ENCODE data around the gene C1orf94. TPM values are rescaled to one million over a fixed set of nuclear protein-coding genes. Genes with fewer than 3 reads are reported as not detected.

Gene C1orf94
- total RNA-seq, 4 donors from 2014 or later: not detected

- intact Hi-C loops (cut with DNase I; ENCODE audit: low total_unique reads) (no loop called here), in situ Hi-C loops (cut with MboI; ENCODE audit: low pct_ligation_motif_present in 1 of 4, low pct_unique_long_range_greater_than_20kb in 1 of 4, low sequenced_read_pairs in 3 of 4) (no loop called here)
- no peaks in the 10 kb centered on the region for H3K9me3 ChIP-seq
- no peak overlapping the region for H3K4me3 ChIP-seq
- TF ChIP-seq EP300 (IDR thresholded peaks at IDR 0.05; ENCODE audit: low read depth) (no peak), CTCF (IDR thresholded peaks at IDR 0.05) (no peak), POLR2A (IDR thresholded peaks at IDR 0.05) (no peak), POLR2AphosphoS5 (IDR thresholded peaks at IDR 0.05) (no peak)
- no peak for DNase-seq
- no peak overlapping the region for H3K27ac ChIP-seq
- H3K27me3 ChIP-seq: peaks cover 15% of the 10 kb centered on the region
- WGBS, 2 donors (ENCODE audit: low coverage in 1 of 2): 82 to 85% methylated on average over 3 to 16 of the region's 16 CpGs
- H3K36me3 ChIP-seq: no peaks in the 10 kb centered on the region
- no peaks in the 10 kb centered on the region for H3K4me1 ChIP-seq
Measured at GRCh38 chr1:34262023-34262853, 85.5 kb downstream of the C1orf94 start.

- H3K9me3 ChIP-seq: no peaks in the 10 kb centered on the region
- H3K27ac ChIP-seq: no peak overlapping the region
- no peaks in the 10 kb centered on the region for H3K4me1 ChIP-seq
- peaks cover 16% of the 10 kb centered on the region for H3K27me3 ChIP-seq
- no peaks in the 10 kb centered on the region for H3K36me3 ChIP-seq
- 68 to 89% methylated on average over 3 to 7 of the region's 7 CpGs for WGBS, 2 donors (ENCODE audit: low coverage in 1 of 2)
- DNase-seq: no peak
- intact Hi-C loops (cut with DNase I; ENCODE audit: low total_unique reads) (no loop called here), in situ Hi-C loops (cut with MboI; ENCODE audit: low pct_ligation_motif_present in 1 of 4, low pct_unique_long_range_greater_than_20kb in 1 of 4, low sequenced_read_pairs in 3 of 4) (no loop called here)
- no peak for TF ChIP-seq CTCF (IDR thresholded peaks at IDR 0.05)
- no peak for TF ChIP-seq EP300 (IDR thresholded peaks at IDR 0.05; ENCODE audit: low read depth)
- no peak for TF ChIP-seq POLR2A (IDR thresholded peaks at IDR 0.05)
- no peak for TF ChIP-seq POLR2AphosphoS5 (IDR thresholded peaks at IDR 0.05)
- no peak overlapping the region for H3K4me3 ChIP-seq
Measured at GRCh38 chr1:34262921-34263320, 86.2 kb downstream of the C1orf94 start.

GRCh38 chr1:34263406-34263805 is 86.7 kb downstream of the C1orf94 start:
- 60 to 64% methylated on average over 3 to 4 of the region's 4 CpGs for WGBS, 2 donors (ENCODE audit: low coverage in 1 of 2)
- no peak overlapping the region for H3K4me3 ChIP-seq
- peaks cover 16% of the 10 kb centered on the region for H3K27me3 ChIP-seq
- DNase-seq: no peak
- H3K36me3 ChIP-seq: no peaks in the 10 kb centered on the region
- H3K9me3 ChIP-seq: no peaks in the 10 kb centered on the region
- no peaks in the 10 kb centered on the region for H3K4me1 ChIP-seq
- in situ Hi-C loops (cut with MboI; ENCODE audit: low pct_ligation_motif_present in 1 of 4, low pct_unique_long_range_greater_than_20kb in 1 of 4, low sequenced_read_pairs in 3 of 4) (no loop called here), intact Hi-C loops (cut with DNase I; ENCODE audit: low total_unique reads) (no loop called here)
- H3K27ac ChIP-seq: no peak overlapping the region
- TF ChIP-seq CTCF (IDR thresholded peaks at IDR 0.05) (no peak), POLR2AphosphoS5 (IDR thresholded peaks at IDR 0.05) (no peak)

- Histone ChIP-seq H3K27ac (no peak overlapping the region), H3K9me3 (no peaks in the 10 kb centered on the region), H3K4me1 (no peaks in the 10 kb centered on the region), H3K36me3 (no peaks in the 10 kb centered on the region), H3K27me3 (peaks cover 16% of the 10 kb centered on the region), H3K4me3 (no peak overlapping the region)
- in situ Hi-C loops (cut with MboI; ENCODE audit: low pct_ligation_motif_present in 1 of 4, low pct_unique_long_range_greater_than_20kb in 1 of 4, low sequenced_read_pairs in 3 of 4) (no loop called here), intact Hi-C loops (cut with DNase I; ENCODE audit: low total_unique reads) (no loop called here)
- no peak for TF ChIP-seq EP300 (IDR thresholded peaks at IDR 0.05; ENCODE audit: low read depth)
- WGBS, 2 donors (ENCODE audit: low coverage in 1 of 2): 37 to 58% methylated on average over 3 of the region's 3 CpGs
- DNase-seq: no peak
Measured at GRCh38 chr1:34265396-34265795, 88.7 kb downstream of the C1orf94 start.

Data from transverse colon (tissue), 4 donors.